ENCODE data around the gene MAML3.

GRCh38 chr4:139890816-139891215, 263.2 kb downstream of the MAML3 start:
- TF ChIP-seq GATA3 (IDR thresholded peaks at IDR 0.05; ENCODE audit: low read depth, low read length) (no peak), GATA2 (IDR thresholded peaks at IDR 0.05; ENCODE audit: low read depth, low read length) (no peak)
